ENCODE measurements around the gene FLNB.

DNA sequence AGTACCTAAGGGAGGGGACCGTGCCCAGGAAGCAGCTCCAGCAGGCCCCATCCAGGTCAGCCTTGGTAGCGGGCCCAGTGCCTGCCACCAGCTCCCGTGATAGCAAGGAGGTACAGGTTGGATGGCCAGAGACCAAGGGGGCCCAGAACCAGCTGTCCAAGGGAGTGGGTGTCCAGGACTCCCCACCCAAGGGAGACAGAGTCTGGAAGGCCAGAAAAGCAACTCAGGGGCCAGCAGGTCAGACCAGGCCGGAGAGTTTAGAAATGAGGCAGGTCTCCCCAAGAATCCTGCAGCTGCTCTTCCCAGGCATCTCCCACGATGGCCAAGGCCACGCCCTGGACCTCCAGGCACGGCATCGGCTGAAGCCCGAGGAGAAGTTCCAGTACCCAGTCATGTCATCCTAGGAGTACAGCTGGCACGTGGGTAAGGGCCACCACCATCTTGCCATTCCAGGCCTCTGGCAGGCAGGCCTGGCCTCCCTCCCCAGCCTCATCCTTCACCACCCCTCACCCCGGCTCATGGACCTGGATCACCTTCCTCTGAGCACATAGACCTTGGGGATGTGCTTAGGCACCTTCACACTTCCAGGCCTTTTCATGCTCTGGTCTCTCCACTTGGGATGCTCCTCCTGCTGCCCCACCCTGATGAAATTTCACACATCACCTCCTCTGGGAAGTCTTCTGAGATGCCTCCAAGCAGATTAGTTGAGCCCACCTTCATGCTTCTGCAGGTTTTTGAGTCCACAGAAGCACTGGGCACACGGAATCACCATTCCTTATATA, 172.1 kb downstream of the FLNB start:
- TF ChIP-seq, protein P1, sequence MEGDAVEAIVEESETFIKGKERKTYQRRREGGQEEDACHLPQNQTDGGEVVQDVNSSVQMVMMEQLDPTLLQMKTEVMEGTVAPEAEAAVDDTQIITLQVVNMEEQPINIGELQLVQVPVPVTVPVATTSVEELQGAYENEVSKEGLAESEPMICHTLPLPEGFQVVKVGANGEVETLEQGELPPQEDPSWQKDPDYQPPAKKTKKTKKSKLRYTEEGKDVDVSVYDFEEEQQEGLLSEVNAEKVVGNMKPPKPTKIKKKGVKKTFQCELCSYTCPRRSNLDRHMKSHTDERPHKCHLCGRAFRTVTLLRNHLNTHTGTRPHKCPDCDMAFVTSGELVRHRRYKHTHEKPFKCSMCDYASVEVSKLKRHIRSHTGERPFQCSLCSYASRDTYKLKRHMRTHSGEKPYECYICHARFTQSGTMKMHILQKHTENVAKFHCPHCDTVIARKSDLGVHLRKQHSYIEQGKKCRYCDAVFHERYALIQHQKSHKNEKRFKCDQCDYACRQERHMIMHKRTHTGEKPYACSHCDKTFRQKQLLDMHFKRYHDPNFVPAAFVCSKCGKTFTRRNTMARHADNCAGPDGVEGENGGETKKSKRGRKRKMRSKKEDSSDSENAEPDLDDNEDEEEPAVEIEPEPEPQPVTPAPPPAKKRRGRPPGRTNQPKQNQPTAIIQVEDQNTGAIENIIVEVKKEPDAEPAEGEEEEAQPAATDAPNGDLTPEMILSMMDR (IDR thresholded peaks at IDR 0.05), result no peak
- TF ChIP-seq CBFB (CRISPR knock-in tag; IDR thresholded peaks at IDR 0.05; ENCODE audit: low read depth) (no peak), TCF7 (CRISPR knock-in tag; IDR thresholded peaks at IDR 0.05; ENCODE audit: low read depth) (no peak), E2F1 (CRISPR knock-in tag; IDR thresholded peaks at IDR 0.05) (no peak), OVOL2 (CRISPR knock-in tag; IDR thresholded peaks at IDR 0.05; ENCODE audit: borderline replicate concordance) (no peak), SMAD3 (CRISPR knock-in tag; IDR thresholded peaks at IDR 0.05; ENCODE audit: borderline replicate concordance) (no peak), IRF1 (CRISPR knock-in tag; IDR thresholded peaks at IDR 0.05) (no peak), HMGXB4 (CRISPR knock-in tag; IDR thresholded peaks at IDR 0.05) (no peak), ZNF512 (CRISPR knock-in tag; IDR thresholded peaks at IDR 0.05; ENCODE audit: borderline replicate concordance) (no peak), ELF4 (CRISPR knock-in tag; IDR thresholded peaks at IDR 0.05; ENCODE audit: low read depth) (no peak), ZNF121 (CRISPR knock-in tag; IDR thresholded peaks at IDR 0.05) (no peak), USF2 (CRISPR knock-in tag; IDR thresholded peaks at IDR 0.05) (no peak), SMAD4 (CRISPR knock-in tag; IDR thresholded peaks at IDR 0.05) (no peak)
- TF ChIP-seq, protein P2, sequence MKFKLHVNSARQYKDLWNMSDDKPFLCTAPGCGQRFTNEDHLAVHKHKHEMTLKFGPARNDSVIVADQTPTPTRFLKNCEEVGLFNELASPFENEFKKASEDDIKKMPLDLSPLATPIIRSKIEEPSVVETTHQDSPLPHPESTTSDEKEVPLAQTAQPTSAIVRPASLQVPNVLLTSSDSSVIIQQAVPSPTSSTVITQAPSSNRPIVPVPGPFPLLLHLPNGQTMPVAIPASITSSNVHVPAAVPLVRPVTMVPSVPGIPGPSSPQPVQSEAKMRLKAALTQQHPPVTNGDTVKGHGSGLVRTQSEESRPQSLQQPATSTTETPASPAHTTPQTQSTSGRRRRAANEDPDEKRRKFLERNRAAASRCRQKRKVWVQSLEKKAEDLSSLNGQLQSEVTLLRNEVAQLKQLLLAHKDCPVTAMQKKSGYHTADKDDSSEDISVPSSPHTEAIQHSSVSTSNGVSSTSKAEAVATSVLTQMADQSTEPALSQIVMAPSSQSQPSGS (CRISPR knock-in tag; IDR thresholded peaks at IDR 0.05; ENCODE audit: borderline replicate concordance, low read depth), result no peak
